Measurements from ENCODE around the gene SYPL1.

Gene SYPL1

DNA sequence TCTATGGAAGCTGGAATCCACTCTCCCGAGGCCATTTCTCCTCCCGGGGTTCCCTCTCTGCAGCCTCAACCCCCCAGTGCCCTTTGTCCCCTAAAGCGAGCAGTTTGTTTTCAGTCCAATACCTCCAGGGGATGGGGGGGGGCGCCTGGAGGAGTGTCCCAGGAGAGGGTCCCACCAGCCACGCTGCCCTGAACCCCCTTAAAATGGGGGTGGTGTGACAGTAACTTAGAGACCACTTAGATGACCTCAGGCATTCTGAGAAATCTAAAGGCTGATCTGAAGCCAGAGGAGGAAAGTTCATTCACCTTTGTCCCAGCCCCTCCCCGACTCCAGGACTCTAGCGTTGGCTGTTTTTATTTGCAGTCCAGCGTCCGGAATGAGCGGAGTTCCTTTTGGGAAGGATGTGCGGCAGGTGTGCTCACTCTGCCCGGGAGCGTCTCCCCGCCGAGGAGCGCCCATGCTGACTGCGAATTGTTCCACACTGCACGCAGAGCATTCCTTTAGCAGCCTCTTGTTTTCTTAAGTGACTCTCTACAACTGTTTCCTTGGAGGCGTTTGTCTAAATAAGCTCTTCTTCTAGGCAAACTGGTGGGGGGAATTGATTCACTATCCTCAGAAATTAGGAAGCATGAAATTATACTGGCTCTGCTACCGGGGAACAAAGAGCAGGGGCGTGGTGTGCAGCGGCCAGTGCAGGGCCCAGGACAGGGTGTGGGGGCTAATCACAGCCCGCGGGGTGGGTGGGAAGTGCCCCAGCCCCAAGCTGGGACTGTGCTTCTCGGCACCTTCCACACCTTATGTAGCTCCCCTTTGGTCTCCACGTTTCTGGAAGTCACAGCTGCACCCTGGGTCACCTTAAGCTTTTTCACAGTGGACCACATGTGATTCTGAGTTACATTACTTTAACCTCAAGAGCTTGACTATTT lies 46.3 kb downstream of the SYPL1 start:
- H3K4ac ChIP-seq (ENCODE audit: low read length) = no peak overlapping the region
- no peak overlapping the region for H3K27ac ChIP-seq (replicated peaks; ENCODE audit: low read length)
- WGBS, 2 donors (ENCODE audit: extremely low coverage in 2 of 2, insufficient read length in 2 of 2, insufficient replicate concordance in 1 of 2) = no CpG with 5 or more reads among the region's 26 CpGs
- H3K9me3 ChIP-seq (replicated peaks in 1 of 2; ENCODE audit: control insufficient read depth in 2 of 2, insufficient read depth in 1 of 2, low read depth in 1 of 2, low read length in 2 of 2) = peaks cover 0 to 9% of the 10 kb centered on the region in 2 donors
- peak overlapping the region; percentile 1 for H2BK15ac ChIP-seq (ENCODE audit: low read length)
- peaks cover 0 to 13% (median 0%) of the 10 kb centered on the region in 3 experiments for H3K27me3 ChIP-seq (ENCODE audit: control insufficient read depth in 3 of 3, insufficient read depth in 3 of 3, low read depth in 1 of 3, low read length in 3 of 3)
- peak overlapping the region; percentile 81 for H2AFZ ChIP-seq (ENCODE audit: low read length)
- no peak overlapping the region for H4K91ac ChIP-seq (ENCODE audit: low read depth, low read length, poor library complexity)
- H3K9ac ChIP-seq (ENCODE audit: low read depth, low read length, poor library complexity) = no peak overlapping the region
- no peak overlapping the region for H2AK5ac ChIP-seq (ENCODE audit: low read depth, low read length)
- no peak overlapping the region for H3K4me3 ChIP-seq (ENCODE audit: low read length in 2 of 2)
- no peak overlapping the region for H3K23ac ChIP-seq (ENCODE audit: low read depth, low read length, poor library complexity)
- DNase-seq (ENCODE audit: low spot score) = no peak
- no peak overlapping the region for H4K8ac ChIP-seq (ENCODE audit: low read depth, low read length)
- H3K14ac ChIP-seq (ENCODE audit: low read length) = no peak overlapping the region
- no peaks in the 10 kb centered on the region for H3K36me3 ChIP-seq (replicated peaks in 1 of 2; ENCODE audit: control insufficient read depth in 2 of 2, insufficient read depth in 2 of 2, low read length in 2 of 2)
- H2BK5ac ChIP-seq (ENCODE audit: low read length) = peak overlapping the region; percentile 75
- peaks cover 17 to 18% of the 10 kb centered on the region in 2 donors for H3K4me1 ChIP-seq (ENCODE audit: control insufficient read depth in 2 of 2, insufficient read depth in 1 of 2, low read depth in 1 of 2, low read length in 2 of 2)
- peak overlapping the region; percentile 45 for H3K18ac ChIP-seq (ENCODE audit: low read length)
- H2BK120ac ChIP-seq (ENCODE audit: low read depth, low read length) = no peak overlapping the region
- H3K4me2 ChIP-seq (ENCODE audit: insufficient read depth, low read length, poor library complexity, severe bottlenecking) = no peak overlapping the region
- no peaks in the 10 kb centered on the region for H3K79me1 ChIP-seq (ENCODE audit: low read depth, low read length)
- H2BK12ac ChIP-seq (ENCODE audit: low read length) = no peak overlapping the region

DNA sequence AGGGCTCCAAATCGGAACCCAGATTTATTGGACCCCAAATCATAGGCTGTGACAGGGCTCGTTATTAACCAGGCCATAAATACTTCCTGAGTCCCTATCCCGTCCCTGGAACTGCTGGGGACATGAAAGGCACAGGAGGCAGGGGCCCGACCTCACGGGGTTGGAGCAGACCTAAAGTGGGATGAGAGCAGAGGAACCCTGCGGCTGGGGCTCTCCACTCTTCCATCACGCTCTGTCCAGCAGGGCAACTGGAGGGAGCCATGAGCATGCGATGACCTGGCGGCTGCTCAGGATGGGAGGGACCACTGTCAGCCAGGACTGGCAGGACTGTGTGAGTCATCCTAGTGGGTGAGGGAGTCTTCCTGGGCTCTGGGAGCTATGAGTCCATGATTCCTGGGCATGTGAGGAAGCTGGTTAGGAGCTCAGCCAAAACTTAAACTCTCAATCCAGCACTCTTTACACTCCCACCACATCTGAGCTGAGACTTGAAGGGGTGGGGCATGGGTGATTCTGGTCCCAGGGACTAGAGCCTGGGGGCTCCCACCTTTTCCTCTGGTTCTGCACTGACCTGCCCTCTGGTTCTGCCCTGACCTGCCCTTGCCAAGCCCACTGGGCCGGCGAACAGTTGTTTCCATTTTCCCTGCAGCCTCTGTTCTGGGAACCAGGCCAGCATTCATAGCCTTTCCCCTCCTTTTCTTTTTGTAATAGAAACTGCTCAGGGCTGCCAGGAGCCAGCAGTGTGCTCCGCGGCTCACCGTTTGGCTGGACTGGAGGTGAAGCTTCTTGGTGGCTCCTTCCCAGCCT lies 47.1 kb downstream of the SYPL1 start:
- Histone ChIP-seq H2BK120ac (ENCODE audit: low read depth, low read length) (peak overlapping the region; percentile 63), H3K27me3 (ENCODE audit: control insufficient read depth in 3 of 3, insufficient read depth in 3 of 3, low read depth in 1 of 3, low read length in 3 of 3) (peaks cover 0 to 13% (median 0%) of the 10 kb centered on the region in 3 experiments), H2BK15ac (ENCODE audit: low read length) (peak overlapping the region; percentile 13), H3K9ac (ENCODE audit: low read depth, low read length, poor library complexity) (no peak overlapping the region), H3K4me1 (ENCODE audit: control insufficient read depth in 2 of 2, insufficient read depth in 1 of 2, low read depth in 1 of 2, low read length in 2 of 2) (peaks cover 17 to 18% of the 10 kb centered on the region in 2 donors), H3K4me3 (ENCODE audit: low read length in 2 of 2) (no peak overlapping the region), H3K14ac (ENCODE audit: low read length) (no peak overlapping the region), H3K36me3 (replicated peaks in 1 of 2; ENCODE audit: control insufficient read depth in 2 of 2, insufficient read depth in 2 of 2, low read length in 2 of 2) (no peaks in the 10 kb centered on the region), H2AK5ac (ENCODE audit: low read depth, low read length) (peak overlapping the region; percentile 1), H3K9me3 (replicated peaks in 1 of 2; ENCODE audit: control insufficient read depth in 2 of 2, insufficient read depth in 1 of 2, low read depth in 1 of 2, low read length in 2 of 2) (peaks cover 3 to 16% of the 10 kb centered on the region in 2 donors), H4K91ac (ENCODE audit: low read depth, low read length, poor library complexity) (peak overlapping the region; percentile 83), H2BK12ac (ENCODE audit: low read length) (no peak overlapping the region), H4K8ac (ENCODE audit: low read depth, low read length) (no peak overlapping the region), H3K79me1 (ENCODE audit: low read depth, low read length) (no peaks in the 10 kb centered on the region), H3K27ac (replicated peaks; ENCODE audit: low read length) (no peak overlapping the region), H2BK5ac (ENCODE audit: low read length) (peak overlapping the region; percentile 75), H3K18ac (ENCODE audit: low read length) (peak overlapping the region; percentile 79), H3K4ac (ENCODE audit: low read length) (no peak overlapping the region), H3K23ac (ENCODE audit: low read depth, low read length, poor library complexity) (no peak overlapping the region), H3K4me2 (ENCODE audit: insufficient read depth, low read length, poor library complexity, severe bottlenecking) (no peak overlapping the region), H2AFZ (ENCODE audit: low read length) (peak overlapping the region; percentile 81)
- WGBS, 2 donors (ENCODE audit: extremely low coverage in 2 of 2, insufficient read length in 2 of 2, insufficient replicate concordance in 1 of 2) = no CpG with 5 or more reads among the region's 14 CpGs
- DNase-seq (ENCODE audit: low spot score) = no peak

DNA sequence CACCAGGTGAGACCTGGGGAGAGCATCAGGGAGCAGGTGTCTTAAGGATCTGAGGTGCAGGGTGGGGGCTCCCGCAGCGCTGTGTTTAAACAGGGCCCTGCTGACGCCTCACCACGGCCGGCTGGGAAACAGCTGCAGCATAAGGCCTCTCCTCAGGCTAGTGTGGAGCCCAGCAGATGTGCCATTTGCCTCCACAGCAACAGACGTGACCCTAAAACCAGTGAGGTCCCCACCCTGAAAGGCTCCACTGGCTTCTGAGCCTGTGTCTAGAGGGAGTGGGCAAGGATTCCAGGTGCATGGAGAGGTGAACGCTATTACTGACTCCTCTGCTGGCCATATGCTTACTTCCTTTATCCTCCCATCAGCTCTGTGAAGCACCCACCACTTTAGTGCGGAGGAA lies 47.8 kb downstream of the SYPL1 start:
- Histone ChIP-seq H2AFZ (ENCODE audit: low read length) (peak overlapping the region; percentile 81), H3K4me3 (ENCODE audit: low read length in 2 of 2) (no peak overlapping the region), H4K8ac (ENCODE audit: low read depth, low read length) (no peak overlapping the region), H2BK15ac (ENCODE audit: low read length) (peak overlapping the region; percentile 13), H3K23ac (ENCODE audit: low read depth, low read length, poor library complexity) (peak overlapping the region; percentile 21), H3K9me3 (replicated peaks in 1 of 2; ENCODE audit: control insufficient read depth in 2 of 2, insufficient read depth in 1 of 2, low read depth in 1 of 2, low read length in 2 of 2) (peaks cover 3 to 16% of the 10 kb centered on the region in 2 donors), H2BK12ac (ENCODE audit: low read length) (peak overlapping the region; percentile 67), H2BK120ac (ENCODE audit: low read depth, low read length) (peak overlapping the region; percentile 63), H3K14ac (ENCODE audit: low read length) (no peak overlapping the region), H4K91ac (ENCODE audit: low read depth, low read length, poor library complexity) (peak overlapping the region; percentile 83), H3K27ac (replicated peaks; ENCODE audit: low read length) (no peak overlapping the region), H3K36me3 (replicated peaks in 1 of 2; ENCODE audit: control insufficient read depth in 2 of 2, insufficient read depth in 2 of 2, low read length in 2 of 2) (no peaks in the 10 kb centered on the region), H3K4ac (ENCODE audit: low read length) (no peak overlapping the region), H3K9ac (ENCODE audit: low read depth, low read length, poor library complexity) (no peak overlapping the region), H3K4me1 (ENCODE audit: control insufficient read depth in 2 of 2, insufficient read depth in 1 of 2, low read depth in 1 of 2, low read length in 2 of 2) (peaks cover 17 to 18% of the 10 kb centered on the region in 2 donors), H2BK5ac (ENCODE audit: low read length) (no peak overlapping the region), H2AK5ac (ENCODE audit: low read depth, low read length) (peak overlapping the region; percentile 1), H3K79me1 (ENCODE audit: low read depth, low read length) (no peaks in the 10 kb centered on the region), H3K18ac (ENCODE audit: low read length) (peak overlapping the region; percentile 79), H3K4me2 (ENCODE audit: insufficient read depth, low read length, poor library complexity, severe bottlenecking) (no peak overlapping the region), H3K27me3 (ENCODE audit: control insufficient read depth in 3 of 3, insufficient read depth in 3 of 3, low read depth in 1 of 3, low read length in 3 of 3) (peaks cover 0 to 13% (median 0%) of the 10 kb centered on the region in 3 experiments)
- DNase-seq (ENCODE audit: low spot score) = no peak
- WGBS, 2 donors (ENCODE audit: extremely low coverage in 2 of 2, insufficient read length in 2 of 2, insufficient replicate concordance in 1 of 2) = no CpG with 5 or more reads among the region's 8 CpGs

Data from neuronal stem cell (in vitro differentiated cells).